Measurements from ENCODE around the gene DUSP23. TPM values are rescaled to one million over a fixed set of nuclear protein-coding genes. Genes with fewer than 3 reads are reported as not detected.

Gene DUSP23
- total RNA-seq, 2 donors from 2014 or later: 79.3 to 85.0 TPM

DNA sequence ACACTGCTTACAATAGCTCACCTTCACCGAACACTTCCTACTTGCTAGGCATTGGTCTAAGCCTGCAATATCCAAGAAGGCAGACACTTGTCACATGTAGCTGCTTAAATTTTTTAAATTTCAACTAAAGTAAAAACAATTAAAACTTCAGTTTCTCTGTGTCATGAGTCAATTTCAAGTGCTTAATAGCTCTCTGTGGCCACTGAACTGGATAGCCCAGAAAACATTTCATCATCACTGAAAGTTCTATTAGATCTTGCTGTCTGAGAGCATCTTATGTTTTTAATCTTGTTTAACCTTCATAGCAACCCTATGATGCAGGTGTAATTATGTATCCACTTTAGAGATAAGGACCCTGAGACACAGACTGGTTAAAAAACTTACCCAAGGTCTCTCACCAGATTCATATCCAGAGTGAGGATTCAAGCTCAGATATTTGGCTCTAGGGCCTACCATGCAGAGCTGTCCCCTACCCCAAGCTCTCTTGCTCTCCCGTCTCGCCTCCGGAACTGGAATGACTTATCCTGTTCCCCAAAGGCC is 18.8 kb downstream of the DUSP23 start:
- H3K4me3 ChIP-seq: no peak overlapping the region
- no peak overlapping the region for H3K27ac ChIP-seq
- H3K27me3 ChIP-seq (replicated peaks; ENCODE audit: insufficient read depth): no peaks in the 10 kb centered on the region
- 81% methylated on average over 4 of the region's 4 CpGs for WGBS
- no peak for DNase-seq (ENCODE audit: low spot score)
- H3K36me3 ChIP-seq: no peaks in the 10 kb centered on the region
- H3K4me1 ChIP-seq (replicated peaks): no peaks in the 10 kb centered on the region
- TF ChIP-seq POLR2AphosphoS5 (IDR thresholded peaks at IDR 0.05) (no peak), POLR2A (IDR thresholded peaks at IDR 0.05) (no peak)
- TF ChIP-seq, protein P1, sequence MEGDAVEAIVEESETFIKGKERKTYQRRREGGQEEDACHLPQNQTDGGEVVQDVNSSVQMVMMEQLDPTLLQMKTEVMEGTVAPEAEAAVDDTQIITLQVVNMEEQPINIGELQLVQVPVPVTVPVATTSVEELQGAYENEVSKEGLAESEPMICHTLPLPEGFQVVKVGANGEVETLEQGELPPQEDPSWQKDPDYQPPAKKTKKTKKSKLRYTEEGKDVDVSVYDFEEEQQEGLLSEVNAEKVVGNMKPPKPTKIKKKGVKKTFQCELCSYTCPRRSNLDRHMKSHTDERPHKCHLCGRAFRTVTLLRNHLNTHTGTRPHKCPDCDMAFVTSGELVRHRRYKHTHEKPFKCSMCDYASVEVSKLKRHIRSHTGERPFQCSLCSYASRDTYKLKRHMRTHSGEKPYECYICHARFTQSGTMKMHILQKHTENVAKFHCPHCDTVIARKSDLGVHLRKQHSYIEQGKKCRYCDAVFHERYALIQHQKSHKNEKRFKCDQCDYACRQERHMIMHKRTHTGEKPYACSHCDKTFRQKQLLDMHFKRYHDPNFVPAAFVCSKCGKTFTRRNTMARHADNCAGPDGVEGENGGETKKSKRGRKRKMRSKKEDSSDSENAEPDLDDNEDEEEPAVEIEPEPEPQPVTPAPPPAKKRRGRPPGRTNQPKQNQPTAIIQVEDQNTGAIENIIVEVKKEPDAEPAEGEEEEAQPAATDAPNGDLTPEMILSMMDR (IDR thresholded peaks at IDR 0.05): no peak
- intact Hi-C loops (cut with DNase I): loop anchor here (1.0 kb wide), 1 partner anchor 92 kb away; no protein-coding TSS in a partner anchor
- H3K9me3 ChIP-seq: no peaks in the 10 kb centered on the region

DNA sequence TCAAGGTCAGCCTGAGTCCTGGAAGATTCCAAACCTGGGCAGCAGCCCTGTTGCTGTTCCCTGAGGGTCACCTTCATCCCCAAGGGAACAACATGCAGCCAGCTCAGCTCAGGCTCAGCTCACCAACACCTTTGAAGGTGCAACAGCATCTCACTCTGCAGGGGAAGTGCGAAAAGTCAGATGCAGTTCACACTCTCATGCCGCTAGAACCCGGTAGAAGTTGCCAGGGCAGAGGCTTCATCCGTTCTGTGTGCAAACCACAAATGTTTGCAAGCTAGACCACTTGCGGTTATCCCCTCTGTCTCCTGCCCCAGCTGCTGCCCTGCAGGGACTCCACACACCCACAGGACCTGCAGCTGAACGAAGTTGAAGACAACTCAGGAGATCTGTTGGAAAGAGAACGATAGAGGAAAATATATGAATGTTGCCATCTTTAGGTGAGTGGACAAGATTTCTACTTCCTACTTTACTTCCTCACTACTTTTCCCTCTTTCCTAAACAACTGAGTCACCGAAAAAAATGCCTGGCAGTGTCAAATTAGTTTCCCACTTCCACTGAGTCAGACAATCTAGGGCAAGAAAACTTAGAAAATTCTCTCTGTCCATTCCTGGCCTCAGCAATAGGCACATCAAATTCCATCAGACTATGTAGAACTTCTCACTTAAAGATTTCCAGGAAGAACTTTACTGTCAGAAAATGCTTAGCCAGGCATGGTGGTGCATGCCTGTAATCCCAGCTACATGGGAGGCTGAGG is 19.6 kb downstream of the DUSP23 start:
- H3K4me1 ChIP-seq (replicated peaks): no peaks in the 10 kb centered on the region
- DNase-seq (ENCODE audit: low spot score): no peak
- no peak overlapping the region for H3K4me3 ChIP-seq
- no peaks in the 10 kb centered on the region for H3K27me3 ChIP-seq (replicated peaks; ENCODE audit: insufficient read depth)
- TF ChIP-seq, protein P1 (IDR thresholded peaks at IDR 0.05): no peak
- TF ChIP-seq POLR2AphosphoS5 (IDR thresholded peaks at IDR 0.05): no peak
- 77% methylated on average over 8 of the region's 8 CpGs for WGBS
- no peaks in the 10 kb centered on the region for H3K9me3 ChIP-seq
- H3K36me3 ChIP-seq: no peaks in the 10 kb centered on the region
- intact Hi-C loops (cut with DNase I): no loop called here
- H3K27ac ChIP-seq: no peak overlapping the region

DNA sequence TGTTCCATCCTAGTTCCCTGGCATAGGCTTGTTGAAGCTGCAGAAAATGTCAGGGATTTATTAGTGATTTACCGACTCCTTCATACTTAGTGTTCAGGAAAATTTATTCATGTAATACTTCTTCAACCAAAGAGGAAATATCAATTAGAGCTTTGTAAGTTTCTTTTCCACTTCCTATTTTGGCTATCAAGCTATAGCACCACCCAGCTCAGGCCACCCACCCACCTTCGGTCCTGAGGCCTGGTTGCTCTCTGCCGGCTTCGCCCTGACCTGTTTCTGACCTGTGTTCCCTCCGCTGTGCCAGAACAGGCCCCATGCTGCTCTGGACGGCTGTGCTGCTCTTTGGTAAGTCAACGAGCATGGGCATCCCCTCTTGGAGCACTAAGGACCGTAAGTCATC is 21.3 kb downstream of the DUSP23 start, which contains the start of gene FCRL6:
Gene FCRL6 (plus strand): TSS at position 250 of the 400 bp plus-strand sequence. CDS start 65 bp downstream, at position 315.
- H3K27me3 ChIP-seq (replicated peaks; ENCODE audit: insufficient read depth): no peaks in the 10 kb centered on the region
- TF ChIP-seq POLR2A (IDR thresholded peaks at IDR 0.05) (no peak), POLR2AphosphoS5 (IDR thresholded peaks at IDR 0.05) (no peak)
- TF ChIP-seq, protein P1 (IDR thresholded peaks at IDR 0.05): no peak
- H3K4me1 ChIP-seq (replicated peaks): no peaks in the 10 kb centered on the region
- intact Hi-C loops (cut with DNase I): no loop called here
- H3K9me3 ChIP-seq: no peaks in the 10 kb centered on the region
- no peak within 1 kb of the TSS for H3K4me3 ChIP-seq
- 81% methylated on average over 8 of the region's 8 CpGs for WGBS
- H3K36me3 ChIP-seq: no peaks in the 10 kb centered on the region
- no peak for DNase-seq (ENCODE audit: low spot score)
- H3K27ac ChIP-seq: no peak within 1 kb of the TSS

DNA sequence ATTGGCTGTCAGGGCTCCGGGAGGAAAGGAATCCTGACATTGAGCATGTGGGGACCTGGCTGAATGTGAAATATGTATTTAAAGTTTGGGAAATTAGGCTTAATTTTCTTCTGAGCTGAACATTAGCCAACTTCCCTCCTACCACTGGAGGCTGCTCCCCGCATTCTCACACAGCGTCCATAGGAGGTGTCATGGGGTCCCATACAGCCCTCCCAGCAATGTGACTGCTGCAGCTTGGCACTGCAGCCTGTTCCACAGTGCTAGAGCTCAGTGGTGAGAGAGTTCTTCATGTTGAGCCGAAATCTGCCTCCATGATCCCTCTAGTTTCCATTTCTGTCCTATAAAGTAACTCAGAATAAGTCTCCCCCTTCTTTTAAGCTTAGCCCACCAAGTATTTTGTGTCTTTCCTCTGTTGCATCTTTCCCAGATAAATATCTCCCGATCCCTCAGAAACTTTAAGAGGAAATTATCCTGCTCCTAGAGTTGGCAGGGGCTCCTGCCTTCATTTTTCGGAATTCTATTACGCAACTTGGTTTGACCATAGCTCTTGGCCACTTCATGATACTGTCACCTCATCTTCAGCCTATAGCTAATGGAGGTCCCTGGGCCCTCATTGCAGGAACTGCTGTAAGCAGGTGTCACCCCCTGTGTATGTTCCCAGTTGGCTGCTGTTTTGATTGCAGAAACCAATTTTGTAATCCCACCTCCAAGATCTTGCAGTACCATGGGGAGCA is 23.4 kb downstream of the DUSP23 start:
- no peaks in the 10 kb centered on the region for H3K4me1 ChIP-seq (replicated peaks)
- 77% methylated on average over 7 of the region's 7 CpGs for WGBS
- no peaks in the 10 kb centered on the region for H3K27me3 ChIP-seq (replicated peaks; ENCODE audit: insufficient read depth)
- no peak overlapping the region for H3K27ac ChIP-seq
- H3K9me3 ChIP-seq: no peaks in the 10 kb centered on the region
- intact Hi-C loops (cut with DNase I): no loop called here
- TF ChIP-seq, protein P1 (IDR thresholded peaks at IDR 0.05): no peak
- TF ChIP-seq POLR2A (IDR thresholded peaks at IDR 0.05): no peak
- no peak for TF ChIP-seq POLR2AphosphoS5 (IDR thresholded peaks at IDR 0.05)
- no peak overlapping the region for H3K4me3 ChIP-seq
- no peak for DNase-seq (ENCODE audit: low spot score)
- no peaks in the 10 kb centered on the region for H3K36me3 ChIP-seq
